HepG2 (cell line): ENCODE results near the gene HP1BP3. TPM values are rescaled to one million over a fixed set of nuclear protein-coding genes. Genes with fewer than 3 reads are reported as not detected.

Experiments used
- ATAC-seq: fragments of 200-7000 bp; cut with Tn5 transposase; 3 replicates; pipeline ENCODE4 v1.9.1; 2020; ENCODE audit warnings: mild to moderate bottlenecking, moderate library complexity
- BruUV-seq: library from RNA; stranded (reverse); fragments of 400-500 nt; replicated peaks from 2 replicates; lab custom pipeline; 2021; lab: Mats Ljungman, UMichigan
- CTCF ChIA-PET: fragments of 300-600 bp; formaldehyde crosslinking; extraction: SDS; loops from one replicate; lab custom pipeline; 2021; ENCODE audit warnings: low total read pairs, inconsistent platforms, low intra/inter-chr PET ratio; lab: Yijun Ruan, JAX
- POLR2A ChIA-PET: fragments of 350-600 bp; sonication (Branson Sonifier 250); formaldehyde crosslinking; loops from one replicate; lab custom pipeline; 2020; ENCODE audit warnings: antibody characterized with exemption, inconsistent platforms; lab: Yijun Ruan, JAX
- DNase-seq: peaks from one replicate; pipeline ENCODE4 v3.0.0-alpha.2; 2015; ENCODE audit warnings: low spot score
- FAIRE-seq: peaks from 3 replicates; lab custom pipeline; 2011; peaks lifted over from hg19 to GRCh38; lab: Jason Lieb, UNC
- H2AFZ ChIP-seq: one replicate; pipeline ENCODE4 v1.6.1; 2011; ENCODE audit warnings: low read length, inconsistent platforms
- H3K27ac ChIP-seq: fragments of 300-600 bp; 3 replicates; pipeline ENCODE4 v1.8.0; 2011; ENCODE audit warnings: mixed run types, mild to moderate bottlenecking, mixed read lengths, low read length, inconsistent platforms; ENCODE audit not compliant: insufficient read depth; ENCODE audit errors: extremely low read length
- H3K27me3 ChIP-seq, 2 experiments: fragments of 200-600 bp in 1 of 2; 2 replicates in 1 of 2; 3 replicates in 1 of 2; pipeline versions ENCODE4 v1.6.0 to v1.8.0; 2011; ENCODE audit warnings: low read length in 2 of 2, mild to moderate bottlenecking in 2 of 2, moderate library complexity in 2 of 2, inconsistent platforms in 1 of 2; ENCODE audit not compliant: insufficient read depth in 2 of 2, control insufficient read depth in 1 of 2
- H3K36me3 ChIP-seq, 2 experiments: fragments of 200-600 bp in 1 of 2; replicated peaks in 1 of 2; 2 replicates in 1 of 2; 3 replicates in 1 of 2; pipeline versions ENCODE4 v1.5.1 to v1.8.0; 2011; ENCODE audit warnings: low read length in 2 of 2, inconsistent platforms in 1 of 2; ENCODE audit not compliant: insufficient read depth in 2 of 2, control insufficient read depth in 1 of 2
- H3K4me1 ChIP-seq: 2 replicates; pipeline ENCODE4 v1.5.1; 2012; ENCODE audit warnings: low read length, inconsistent platforms; ENCODE audit not compliant: insufficient read depth
- H3K4me2 ChIP-seq: 2 replicates; pipeline ENCODE4 v1.6.0; 2011; ENCODE audit warnings: low read depth, low read length, inconsistent platforms
- H3K4me3 ChIP-seq, 3 experiments: fragments of 200-600 bp in 1 of 3; sonication (generic), shearing (Covaris generic) in 1 of 3; replicated peaks in 1 of 3; 2 replicates each; pipeline ENCODE4 v1.5.1; 2011 to 2016; ENCODE audit warnings: low read length in 3 of 3, inconsistent platforms in 2 of 3, low read depth in 2 of 3, mild to moderate bottlenecking in 2 of 3, control low read depth in 1 of 3, mixed read lengths in 1 of 3; ENCODE audit not compliant: insufficient read depth in 1 of 3
- H3K79me2 ChIP-seq: one replicate; pipeline ENCODE4 v1.6.1; 2011; ENCODE audit warnings: low read length, inconsistent platforms; ENCODE audit not compliant: insufficient read depth
- H3K9ac ChIP-seq: 2 replicates; pipeline ENCODE4 v1.6.0; 2011; ENCODE audit warnings: mild to moderate bottlenecking, low read depth, low read length, inconsistent platforms; ENCODE audit not compliant: insufficient read depth
- H3K9me3 ChIP-seq: 2 replicates; pipeline ENCODE4 v1.5.1; 2012; ENCODE audit warnings: mild to moderate bottlenecking, low read length
- H4K20me1 ChIP-seq: 2 replicates; pipeline ENCODE4 v1.6.0; 2011; ENCODE audit warnings: inconsistent platforms, mild to moderate bottlenecking, low read length, moderate library complexity; ENCODE audit not compliant: insufficient read depth
- ATF7-NPFF ChIP-seq: sonication (generic); formaldehyde crosslinking; IDR thresholded peaks from 2 replicates; pipeline ENCODE4 v1.8.1; 2023; ENCODE audit warnings: mild to moderate bottlenecking, low read depth, missing genetic modification reagents, moderate library complexity
- HIVEP1 ChIP-seq: sonication (generic); formaldehyde crosslinking; IDR thresholded peaks from 2 replicates; pipeline ENCODE4 v1.4.0; 2020; ENCODE audit warnings: mild to moderate bottlenecking, missing genetic modification reagents
- SCMH1 ChIP-seq: sonication (generic); formaldehyde crosslinking; IDR thresholded peaks from 2 replicates; pipeline ENCODE4 v1.9.0; 2021; ENCODE audit warnings: missing genetic modification reagents, mild to moderate bottlenecking, borderline replicate concordance
- ZFYVE20 ChIP-seq: sonication (generic); formaldehyde crosslinking; IDR thresholded peaks from 2 replicates; pipeline ENCODE4 v1.8.0; 2023; ENCODE audit warnings: low read depth, mild to moderate bottlenecking, moderate library complexity, missing genetic modification reagents, borderline replicate concordance
- ZMAT3 ChIP-seq: sonication (generic); formaldehyde crosslinking; conservative IDR thresholded peaks from 2 replicates; pipeline ENCODE4 v1.7.0; 2021; ENCODE audit warnings: missing genetic modification reagents
- ZNF598 ChIP-seq: sonication (generic); formaldehyde crosslinking; IDR thresholded peaks from 2 replicates; pipeline ENCODE4 v1.5.1; 2020; ENCODE audit warnings: mild to moderate bottlenecking, missing genetic modification reagents, borderline replicate concordance
- WGBS: methylation state at CpG from one replicate; pipeline ENCODE4 v1.1.6; 2017; ENCODE audit warnings: low lambda C conversion rate; 5-methylcytosine and 5-hydroxymethylcytosine counted together
- in situ Hi-C: cut with HindIII; loops from 2 replicates; pipeline ENCODE4 v1.10.0; 2017; ENCODE audit warnings: low pct_unique_long_range_greater_than_20kb; ENCODE audit not compliant: extremely low pct_ligation_motif_present
- intact Hi-C: fragments of 100-400 bp; cut with micrococcal nuclease; formaldehyde crosslinking; loops from one replicate; pipeline ENCODE4 v1.10.0; 2022; ENCODE audit not compliant: unreplicated experiment
- polyA plus RNA-seq, 8 experiments: library from polyadenylated mRNA; depleted of rRNA in 3 of 8; stranded (reverse) in 7 of 8; unstranded in 1 of 8; fragments of >200 nt; fragmentation: Illumina TruSeq in 4 of 8; extraction: Trizol in 4 of 8; gene quantifications; 2 replicates each; pipeline versions ENCODE4 v1.2.1 to v1.2.3, GENCODE V29; 2011 to 2016; ENCODE audit warnings: low read depth in 4 of 8, missing spikeins in 1 of 8, mixed read lengths in 1 of 8; ENCODE audit not compliant: insufficient read depth in 1 of 8
- total RNA-seq, 5 experiments: library from RNA; depleted of rRNA; stranded (reverse); fragments of >200 nt; fragmentation: Illumina TruSeq; extraction: Trizol; gene quantifications; 2 replicates each; pipeline ENCODE4 v1.2.3, GENCODE V29; 2016; ENCODE audit warnings: low read depth in 1 of 5
- TF ChIP-seq, protein P1 (sequence below): sonication (generic); formaldehyde crosslinking; IDR thresholded peaks from 2 replicates; pipeline ENCODE4 v1.5.1; 2020; ENCODE audit warnings: mild to moderate bottlenecking, missing genetic modification reagents, borderline replicate concordance
- TF ChIP-seq, protein P2 (sequence below): sonication (generic); formaldehyde crosslinking; IDR thresholded peaks from 2 replicates; pipeline ENCODE4 v1.8.0; 2022; ENCODE audit warnings: missing genetic modification reagents, mild to moderate bottlenecking, inconsistent platforms, borderline replicate concordance
- TF ChIP-seq, protein P3 (sequence below): fragments of 450-650 bp; IDR thresholded peaks from 2 replicates; pipeline ENCODE4 v1.6.1; 2017; ENCODE audit warnings: mild to moderate bottlenecking

Gene HP1BP3
- total and polyA plus RNA-seq, 2 of the 13 experiments (the other 11 are each of a cell fraction or from before 2014, with no cell fraction given) = 98.5 to 137 TPM

DNA sequence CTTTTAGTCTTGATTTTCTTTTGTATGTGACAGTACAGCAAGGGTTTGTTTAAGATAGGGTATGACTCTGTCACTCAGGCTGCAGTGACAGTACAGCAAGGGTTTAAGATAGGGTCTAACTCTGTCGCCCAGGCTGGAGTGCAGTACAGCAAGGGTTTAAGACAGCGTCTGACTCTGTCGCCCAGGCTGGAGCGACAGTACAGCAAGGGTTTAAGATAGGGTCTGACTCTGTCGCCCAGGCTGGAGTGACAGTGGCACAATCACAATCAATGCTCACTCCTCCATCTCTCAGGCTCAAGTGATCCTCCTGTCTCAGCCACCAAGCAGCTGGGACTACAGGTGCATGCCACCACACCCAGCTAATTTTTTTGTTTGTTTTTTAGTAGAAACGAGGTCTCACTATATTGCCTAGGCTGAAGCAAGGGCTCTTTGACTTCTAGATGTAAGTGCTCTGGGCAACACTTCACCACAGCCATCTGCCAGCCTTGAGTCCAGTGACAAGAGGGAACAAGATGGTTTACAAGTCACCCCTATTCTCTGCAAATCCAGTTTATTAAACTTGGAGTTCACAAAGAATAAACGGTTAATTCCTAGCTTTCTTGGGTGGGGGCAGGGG, 53.6 kb downstream of the HP1BP3 start (continued):
- TF ChIP-seq, protein P1, sequence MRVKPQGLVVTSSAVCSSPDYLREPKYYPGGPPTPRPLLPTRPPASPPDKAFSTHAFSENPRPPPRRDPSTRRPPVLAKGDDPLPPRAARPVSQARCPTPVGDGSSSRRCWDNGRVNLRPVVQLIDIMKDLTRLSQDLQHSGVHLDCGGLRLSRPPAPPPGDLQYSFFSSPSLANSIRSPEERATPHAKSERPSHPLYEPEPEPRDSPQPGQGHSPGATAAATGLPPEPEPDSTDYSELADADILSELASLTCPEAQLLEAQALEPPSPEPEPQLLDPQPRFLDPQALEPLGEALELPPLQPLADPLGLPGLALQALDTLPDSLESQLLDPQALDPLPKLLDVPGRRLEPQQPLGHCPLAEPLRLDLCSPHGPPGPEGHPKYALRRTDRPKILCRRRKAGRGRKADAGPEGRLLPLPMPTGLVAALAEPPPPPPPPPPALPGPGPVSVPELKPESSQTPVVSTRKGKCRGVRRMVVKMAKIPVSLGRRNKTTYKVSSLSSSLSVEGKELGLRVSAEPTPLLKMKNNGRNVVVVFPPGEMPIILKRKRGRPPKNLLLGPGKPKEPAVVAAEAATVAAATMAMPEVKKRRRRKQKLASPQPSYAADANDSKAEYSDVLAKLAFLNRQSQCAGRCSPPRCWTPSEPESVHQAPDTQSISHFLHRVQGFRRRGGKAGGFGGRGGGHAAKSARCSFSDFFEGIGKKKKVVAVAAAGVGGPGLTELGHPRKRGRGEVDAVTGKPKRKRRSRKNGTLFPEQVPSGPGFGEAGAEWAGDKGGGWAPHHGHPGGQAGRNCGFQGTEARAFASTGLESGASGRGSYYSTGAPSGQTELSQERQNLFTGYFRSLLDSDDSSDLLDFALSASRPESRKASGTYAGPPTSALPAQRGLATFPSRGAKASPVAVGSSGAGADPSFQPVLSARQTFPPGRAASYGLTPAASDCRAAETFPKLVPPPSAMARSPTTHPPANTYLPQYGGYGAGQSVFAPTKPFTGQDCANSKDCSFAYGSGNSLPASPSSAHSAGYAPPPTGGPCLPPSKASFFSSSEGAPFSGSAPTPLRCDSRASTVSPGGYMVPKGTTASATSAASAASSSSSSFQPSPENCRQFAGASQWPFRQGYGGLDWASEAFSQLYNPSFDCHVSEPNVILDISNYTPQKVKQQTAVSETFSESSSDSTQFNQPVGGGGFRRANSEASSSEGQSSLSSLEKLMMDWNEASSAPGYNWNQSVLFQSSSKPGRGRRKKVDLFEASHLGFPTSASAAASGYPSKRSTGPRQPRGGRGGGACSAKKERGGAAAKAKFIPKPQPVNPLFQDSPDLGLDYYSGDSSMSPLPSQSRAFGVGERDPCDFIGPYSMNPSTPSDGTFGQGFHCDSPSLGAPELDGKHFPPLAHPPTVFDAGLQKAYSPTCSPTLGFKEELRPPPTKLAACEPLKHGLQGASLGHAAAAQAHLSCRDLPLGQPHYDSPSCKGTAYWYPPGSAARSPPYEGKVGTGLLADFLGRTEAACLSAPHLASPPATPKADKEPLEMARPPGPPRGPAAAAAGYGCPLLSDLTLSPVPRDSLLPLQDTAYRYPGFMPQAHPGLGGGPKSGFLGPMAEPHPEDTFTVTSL (CRISPR knock-in tag) = no peak; the same call in 1 of the 2 replicates
- no peak for TF ChIP-seq SCMH1 (CRISPR knock-in tag)
- TF ChIP-seq, all 625 proteins: peak for 22

GRCh38 chr1:20732588-20733359, 54.3 kb downstream of the HP1BP3 start, which contains the start of gene SH2D5:
Gene SH2D5, minus strand, starts transcription at chr1:20732703. Its CDS starts 4,659 bp downstream, at chr1:20728044.
- no TSS peak for BruUV-seq
- no peak for TF ChIP-seq ZFYVE20 (CRISPR knock-in tag)
- peak; percentile 18; the same call in 1 of the 2 replicates for TF ChIP-seq HIVEP1 (CRISPR knock-in tag)
- TF ChIP-seq ZMAT3 = no peak
- no peak for TF ChIP-seq ZNF598 (CRISPR knock-in tag)
- TF ChIP-seq, protein P2, sequence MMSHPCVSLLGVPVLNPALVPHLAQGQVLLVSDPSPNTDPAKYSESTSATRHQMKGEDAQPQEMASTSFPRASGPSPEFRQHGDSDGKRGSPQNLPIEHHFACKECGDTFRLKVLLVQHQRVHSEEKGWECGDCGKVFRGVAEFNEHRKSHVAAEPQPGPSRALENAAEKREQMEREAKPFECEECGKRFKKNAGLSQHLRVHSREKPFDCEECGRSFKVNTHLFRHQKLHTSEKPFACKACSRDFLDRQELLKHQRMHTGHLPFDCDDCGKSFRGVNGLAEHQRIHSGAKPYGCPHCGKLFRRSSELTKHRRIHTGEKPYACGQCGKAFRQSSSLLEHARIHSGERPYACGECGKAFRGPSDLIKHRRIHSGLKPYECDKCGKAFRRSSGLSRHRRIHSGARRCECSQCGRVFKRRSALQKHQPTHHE (CRISPR knock-in tag) = no peak; the same call in 1 of the 2 replicates
- TF ChIP-seq ATF7-NPFF = no peak; the same call in 1 of the 2 replicates
- TF ChIP-seq, protein P3, sequence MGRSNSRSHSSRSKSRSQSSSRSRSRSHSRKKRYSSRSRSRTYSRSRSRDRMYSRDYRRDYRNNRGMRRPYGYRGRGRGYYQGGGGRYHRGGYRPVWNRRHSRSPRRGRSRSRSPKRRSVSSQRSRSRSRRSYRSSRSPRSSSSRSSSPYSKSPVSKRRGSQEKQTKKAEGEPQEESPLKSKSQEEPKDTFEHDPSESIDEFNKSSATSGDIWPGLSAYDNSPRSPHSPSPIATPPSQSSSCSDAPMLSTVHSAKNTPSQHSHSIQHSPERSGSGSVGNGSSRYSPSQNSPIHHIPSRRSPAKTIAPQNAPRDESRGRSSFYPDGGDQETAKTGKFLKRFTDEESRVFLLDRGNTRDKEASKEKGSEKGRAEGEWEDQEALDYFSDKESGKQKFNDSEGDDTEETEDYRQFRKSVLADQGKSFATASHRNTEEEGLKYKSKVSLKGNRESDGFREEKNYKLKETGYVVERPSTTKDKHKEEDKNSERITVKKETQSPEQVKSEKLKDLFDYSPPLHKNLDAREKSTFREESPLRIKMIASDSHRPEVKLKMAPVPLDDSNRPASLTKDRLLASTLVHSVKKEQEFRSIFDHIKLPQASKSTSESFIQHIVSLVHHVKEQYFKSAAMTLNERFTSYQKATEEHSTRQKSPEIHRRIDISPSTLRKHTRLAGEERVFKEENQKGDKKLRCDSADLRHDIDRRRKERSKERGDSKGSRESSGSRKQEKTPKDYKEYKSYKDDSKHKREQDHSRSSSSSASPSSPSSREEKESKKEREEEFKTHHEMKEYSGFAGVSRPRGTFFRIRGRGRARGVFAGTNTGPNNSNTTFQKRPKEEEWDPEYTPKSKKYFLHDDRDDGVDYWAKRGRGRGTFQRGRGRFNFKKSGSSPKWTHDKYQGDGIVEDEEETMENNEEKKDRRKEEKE = no peak

More at GRCh38 chr1:20732588-20733359, 54.3 kb downstream of the HP1BP3 start, which contains the start of gene SH2D5:
- Histone ChIP-seq H3K4me2 (peak within 1 kb of the TSS; percentile 99), H3K9ac (peak within 1 kb of the TSS; percentile 61), H3K27ac (peak within 1 kb of the TSS; percentile 29), H2AFZ (no peak within 1 kb of the TSS), H3K4me3 (peak within 1 kb of the TSS; percentile 62 to 79 (median 65)), H3K79me2 (no peaks in the 10 kb centered on the region), H3K9me3 (no peaks in the 10 kb centered on the region), H4K20me1 (no peaks in the 10 kb centered on the region), H3K27me3 (peaks cover 5 to 21% of the 10 kb centered on the region in 2 experiments; a peak in 3 of 5 replicates), H3K36me3 (peaks cover 1 to 5% of the 10 kb centered on the region in 2 experiments; a peak in 2 of 5 replicates), H3K4me1 (peaks cover 57% of the 10 kb centered on the region)
- DNase-seq = peak; percentile 94
- POLR2A ChIA-PET = interaction anchor here (0.9 to 2.3 kb wide), 10 partner anchors 9 to 250 kb away, joined by 3 to 7 read pairs (median 3); partner anchors contain the start of genes HP1BP3 and KIF17
- ATAC-seq = peak; percentile 74
- FAIRE-seq = peak; percentile 94
- in situ Hi-C loops = no loop called here
- CTCF ChIA-PET = interaction anchor here (1.0 kb wide), 1 partner anchor 36 kb away, joined by 4 read pairs; no protein-coding TSS in a partner anchor
- 0% methylated on average over 13 of the region's 38 CpGs for WGBS
- intact Hi-C loops = loop anchor here (1.0 kb wide), 1 partner anchor 36 kb away; no protein-coding TSS in a partner anchor
